Caco-2 (cell line): ENCODE measurements around the gene UBE2J2. TPM values are rescaled to one million over a fixed set of nuclear protein-coding genes. Genes with fewer than 3 reads are reported as not detected.
A peak's percentile ranks its signal among the peaks of the same experiment; 100 is the strongest.

Experiments
- BruUV-seq: library from RNA; stranded (reverse); fragments of 400-500 nt; replicated peaks from 2 replicates; lab custom pipeline; 2021; lab: Mats Ljungman, UMichigan
- CTCF ChIA-PET: fragments of 300-600 bp; sonication (Branson Sonifier 250); formaldehyde crosslinking; loops from one replicate; lab custom pipeline; 2022; ENCODE audit warnings: antibody characterized with exemption; lab: Charles Lee
- POLR2A ChIA-PET: fragments of 300-600 bp; sonication (Branson Sonifier 250); formaldehyde crosslinking; loops from one replicate; lab custom pipeline; 2022; ENCODE audit warnings: antibody characterized with exemption; lab: Charles Lee
- DNase-seq, 2 experiments: peaks; one replicate each; pipeline versions ENCODE4 v3.0.0 to v3.0.0-alpha.2; 2020 to 2022
- H3K27me3 ChIP-seq: replicated peaks from 2 replicates; pipeline ENCODE4 v1.6.0; 2011; ENCODE audit warnings: low read length; ENCODE audit not compliant: control insufficient read depth, insufficient read depth
- H3K36me3 ChIP-seq: 2 replicates; pipeline ENCODE4 v1.5.1; 2011; ENCODE audit warnings: low read length; ENCODE audit not compliant: control insufficient read depth, insufficient read depth
- H3K4me1 ChIP-seq: fragments of 250-450 bp; sonication (Bioruptor Pico); 2 replicates; pipeline ENCODE4 v1.5.1; 2020; ENCODE audit warnings: mild to moderate bottlenecking
- H3K4me3 ChIP-seq: 2 replicates; pipeline ENCODE4 v1.5.1; 2011; ENCODE audit warnings: low read depth, mild to moderate bottlenecking, control low read depth, low read length
- H3K9me3 ChIP-seq: fragments of 250-450 bp; sonication (Bioruptor Pico); 2 replicates; pipeline ENCODE4 v1.5.1; 2020; ENCODE audit warnings: mild to moderate bottlenecking, moderate library complexity
- H3K27ac Mint-ChIP-seq: one replicate; pipeline ENCODE4 v1.8.0; 2022; ENCODE audit warnings: mixed read lengths; ENCODE audit not compliant: unreplicated experiment
- H3K27me3 Mint-ChIP-seq: one replicate; pipeline ENCODE4 v1.8.0; 2022; ENCODE audit warnings: mixed read lengths; ENCODE audit not compliant: insufficient read depth, unreplicated experiment
- H3K36me3 Mint-ChIP-seq: one replicate; pipeline ENCODE4 v1.8.0; 2022; ENCODE audit warnings: mild to moderate bottlenecking, mixed read lengths; ENCODE audit not compliant: insufficient read depth, unreplicated experiment
- H3K4me1 Mint-ChIP-seq: one replicate; pipeline ENCODE4 v1.8.0; 2022; ENCODE audit warnings: low read depth, mixed read lengths; ENCODE audit not compliant: unreplicated experiment
- H3K4me3 Mint-ChIP-seq: one replicate; pipeline ENCODE4 v1.8.0; 2022; ENCODE audit warnings: mild to moderate bottlenecking, moderate library complexity, mixed read lengths; ENCODE audit not compliant: unreplicated experiment
- H3K9me3 Mint-ChIP-seq: one replicate; pipeline ENCODE4 v1.8.0; 2022; ENCODE audit warnings: mixed read lengths; ENCODE audit not compliant: unreplicated experiment
- CTCF ChIP-seq, 2 experiments: fragments of 200-600 bp in 1 of 2; IDR thresholded peaks; 1 replicate in 1 of 2; 2 replicates in 1 of 2; pipeline versions ENCODE4 v1.5.1 to v1.8.0; 2011 to 2022; ENCODE audit warnings: antibody characterized with exemption in 1 of 2, control low read depth in 1 of 2, inconsistent platforms in 1 of 2, low read depth in 1 of 2, low read length in 1 of 2, mild to moderate bottlenecking in 1 of 2, moderate library complexity in 1 of 2; ENCODE audit not compliant: insufficient read depth in 1 of 2, severe bottlenecking in 1 of 2, unreplicated experiment in 1 of 2
- intact Hi-C: fragments of 100-400 bp; cut with micrococcal nuclease; formaldehyde crosslinking; loops from one replicate; pipeline ENCODE4 v1.10.0; 2022; ENCODE audit not compliant: unreplicated experiment
- total RNA-seq: library from RNA; stranded (reverse); gene quantifications from 2 replicates; pipeline ENCODE4 v1.2.3, GENCODE V29; 2022

The UBE2J2 gene
- total RNA-seq, 1 experiment from 2014 or later = 57.2 TPM

GRCh38 chr1:1244192-1244811 lies 29.4 kb downstream of the UBE2J2 start:
- peak; percentile 53 to 70 for DNase-seq
- BruUV-seq = no TSS peak
- Histone ChIP-seq H3K36me3 (no peaks in the 10 kb centered on the region), H3K27me3 (no peaks in the 10 kb centered on the region), H3K9me3 (no peaks in the 10 kb centered on the region), H3K4me3 (no peak overlapping the region), H3K4me1 (peaks cover 16% of the 10 kb centered on the region)
- intact Hi-C loops = no loop called here
- POLR2A ChIA-PET = no interaction called here
- Mint-ChIP-seq H3K27me3 (no peaks in the 10 kb centered on the region), H3K4me3 (no peak overlapping the region), H3K27ac (no peak overlapping the region), H3K4me1 (no peaks in the 10 kb centered on the region), H3K36me3 (peaks cover 27% of the 10 kb centered on the region), H3K9me3 (no peaks in the 10 kb centered on the region)
- CTCF ChIA-PET = no interaction called here
- no peak for TF ChIP-seq CTCF (IDR thresholded peaks at IDR 0.05; ENCODE audit: insufficient read depth in 1 of 2, low read depth in 1 of 2, low read length in 1 of 2, severe bottlenecking in 1 of 2, unreplicated experiment in 1 of 2)

- no peaks in the 10 kb centered on the region for H3K27me3 ChIP-seq
- no peak overlapping the region for H3K4me3 ChIP-seq
- intact Hi-C loops = no loop called here
- BruUV-seq = no TSS peak
- DNase-seq = no peak
- ChIA-PET POLR2A (no interaction called here), CTCF (no interaction called here)
- no peak for TF ChIP-seq CTCF (IDR thresholded peaks at IDR 0.05; ENCODE audit: insufficient read depth in 1 of 2, low read depth in 1 of 2, low read length in 1 of 2, severe bottlenecking in 1 of 2, unreplicated experiment in 1 of 2)
- H3K9me3 ChIP-seq = no peaks in the 10 kb centered on the region
- no peaks in the 10 kb centered on the region for H3K4me1 Mint-ChIP-seq
- H3K36me3 ChIP-seq = no peaks in the 10 kb centered on the region
- no peaks in the 10 kb centered on the region for H3K9me3 Mint-ChIP-seq
- no peak overlapping the region for H3K27ac Mint-ChIP-seq
- H3K27me3 Mint-ChIP-seq = no peaks in the 10 kb centered on the region
- H3K36me3 Mint-ChIP-seq = peaks cover 31% of the 10 kb centered on the region
- no peak overlapping the region for H3K4me3 Mint-ChIP-seq
- peaks cover 18% of the 10 kb centered on the region for H3K4me1 ChIP-seq
Measured at GRCh38 chr1:1243807-1244191, 29.9 kb downstream of the UBE2J2 start.

- H3K27ac Mint-ChIP-seq = no peak overlapping the region
- ChIA-PET POLR2A (no interaction called here), CTCF (no interaction called here)
- H3K4me3 Mint-ChIP-seq = no peak overlapping the region
- Histone ChIP-seq H3K27me3 (no peaks in the 10 kb centered on the region), H3K4me3 (no peak overlapping the region), H3K9me3 (no peaks in the 10 kb centered on the region), H3K36me3 (no peaks in the 10 kb centered on the region), H3K4me1 (peaks cover 23% of the 10 kb centered on the region)
- TF ChIP-seq CTCF (IDR thresholded peaks at IDR 0.05; ENCODE audit: insufficient read depth in 1 of 2, low read depth in 1 of 2, low read length in 1 of 2, severe bottlenecking in 1 of 2, unreplicated experiment in 1 of 2) = no peak
- H3K36me3 Mint-ChIP-seq = peaks cover 37% of the 10 kb centered on the region
- H3K27me3 Mint-ChIP-seq = no peaks in the 10 kb centered on the region
- no peak for DNase-seq
- BruUV-seq = no TSS peak
- no peaks in the 10 kb centered on the region for H3K4me1 Mint-ChIP-seq
- intact Hi-C loops = no loop called here
- H3K9me3 Mint-ChIP-seq = no peaks in the 10 kb centered on the region
Measured at GRCh38 chr1:1243266-1243660, 30.4 kb downstream of the UBE2J2 start.
